Lower lobe of right lung (tissue), 2 donors: ENCODE measurements around the gene MIS12. TPM values are rescaled to one million over a fixed set of nuclear protein-coding genes. Genes with fewer than 3 reads are reported as not detected.

Source experiments
- ATAC-seq, 2 donors: fragments of 200-7000 bp; cut with Tn5 transposase; one replicate each; pipeline ENCODE4 v1.9.1; 2020 to 2022; ENCODE audit warnings: mild to moderate bottlenecking in 2 of 2, moderate library complexity in 2 of 2
- DNase-seq: peaks from one replicate; pipeline ENCODE4 v3.0.0-alpha.2; 2020
- H3K27ac ChIP-seq: fragments of 200-600 bp; one replicate; pipeline ENCODE4 v1.8.0; 2022
- H3K27me3 ChIP-seq: fragments of 200-600 bp; one replicate; pipeline ENCODE4 v1.8.0; 2022; ENCODE audit warnings: low read depth
- H3K36me3 ChIP-seq: fragments of 200-600 bp; one replicate; pipeline ENCODE4 v1.8.0; 2022; ENCODE audit warnings: mild to moderate bottlenecking
- H3K4me1 ChIP-seq: fragments of 200-600 bp; one replicate; pipeline ENCODE4 v1.8.0; 2022
- H3K4me3 ChIP-seq: fragments of 200-600 bp; one replicate; pipeline ENCODE4 v1.8.0; 2022; ENCODE audit warnings: mild to moderate bottlenecking
- H3K9me3 ChIP-seq: fragments of 200-600 bp; one replicate; pipeline ENCODE4 v1.8.0; 2022
- CTCF ChIP-seq: fragments of 200-600 bp; IDR thresholded peaks from one replicate; pipeline ENCODE4 v1.8.0; 2022; ENCODE audit warnings: antibody characterized with exemption, mild to moderate bottlenecking
- intact Hi-C: fragments of 100-400 bp; cut with DNase I; formaldehyde crosslinking; loops from one replicate; pipeline ENCODE4 v1.11.0; 2022
- total RNA-seq: library from RNA; stranded (reverse); fragmentation: NEBNext Ultra II Directional; extraction: Animal tissue kit (Norgen Biotek cat#: 25700); gene quantifications from one replicate; pipeline ENCODE4 v1.2.1, GENCODE V29; 2021
- donor health status: DM: no; HTN: yes; CAD: no; lungs with severe emphysema.

Gene MIS12
- total RNA-seq, 1 donor from 2014 or later, result 16.1 TPM

- H3K36me3 ChIP-seq, result peaks cover 88% of the 10 kb centered on the region
- no peak for DNase-seq
Measured at GRCh38 chr17:5530265-5531084, 44.1 kb downstream of the MIS12 start.

GRCh38 chr17:5531085-5531418 is 44.7 kb downstream of the MIS12 start:
- DNase-seq, result no peak

More at GRCh38 chr17:5530265-5531084, 44.1 kb downstream of the MIS12 start:
- H3K4me3 ChIP-seq, result no peak overlapping the region
- no peak overlapping the region for H3K27ac ChIP-seq
- H3K27me3 ChIP-seq, result no peaks in the 10 kb centered on the region
- no peak for ATAC-seq
- H3K9me3 ChIP-seq, result no peaks in the 10 kb centered on the region
- intact Hi-C loops, result no loop called here
- TF ChIP-seq CTCF, result no peak
- no peaks in the 10 kb centered on the region for H3K4me1 ChIP-seq

GRCh38 chr17:5532581-5532980 is 46.2 kb downstream of the MIS12 start:
- Histone ChIP-seq H3K27me3 (no peaks in the 10 kb centered on the region), H3K27ac (no peak overlapping the region), H3K4me1 (no peaks in the 10 kb centered on the region), H3K4me3 (no peak overlapping the region), H3K9me3 (no peaks in the 10 kb centered on the region), H3K36me3 (peaks cover 92% of the 10 kb centered on the region)
- no peak for TF ChIP-seq CTCF
- DNase-seq, result no peak
- ATAC-seq, result no peak
- intact Hi-C loops, result no loop called here

More at GRCh38 chr17:5531085-5531418, 44.7 kb downstream of the MIS12 start:
- Histone ChIP-seq H3K4me3 (no peak overlapping the region), H3K9me3 (no peaks in the 10 kb centered on the region), H3K36me3 (peaks cover 90% of the 10 kb centered on the region), H3K27ac (no peak overlapping the region), H3K27me3 (no peaks in the 10 kb centered on the region), H3K4me1 (no peaks in the 10 kb centered on the region)
- no peak for TF ChIP-seq CTCF
- intact Hi-C loops, result no loop called here
- no peak for ATAC-seq

- intact Hi-C loops, result no loop called here
- Histone ChIP-seq H3K27me3 (no peaks in the 10 kb centered on the region), H3K4me3 (no peak overlapping the region), H3K36me3 (peaks cover 92% of the 10 kb centered on the region), H3K27ac (no peak overlapping the region), H3K9me3 (no peaks in the 10 kb centered on the region), H3K4me1 (no peaks in the 10 kb centered on the region)
- no peak for ATAC-seq
- no peak for DNase-seq
- TF ChIP-seq CTCF, result no peak
Measured at GRCh38 chr17:5533486-5534315, 47.3 kb downstream of the MIS12 start.

- TF ChIP-seq CTCF, result no peak
- ATAC-seq, result no peak
- Histone ChIP-seq H3K4me3 (no peak overlapping the region), H3K36me3 (peaks cover 94% of the 10 kb centered on the region), H3K9me3 (no peaks in the 10 kb centered on the region), H3K27ac (no peak overlapping the region), H3K4me1 (no peaks in the 10 kb centered on the region), H3K27me3 (no peaks in the 10 kb centered on the region)
- intact Hi-C loops, result no loop called here
- no peak for DNase-seq
Measured at GRCh38 chr17:5535436-5535835, 49.1 kb downstream of the MIS12 start.
